Stimulated activated CD4-positive, alpha-beta T cell treated with anti-CD3 and anti-CD28 coated beads, TNF-alpha, amount 100 ng/mL, for 24 hours (primary cell): Measurements from ENCODE around the gene GMIP.
"Not testable (repeated sequence)": the region's sequence is repeated elsewhere in the genome, so short reads cannot be mapped to it uniquely, and the experiment has no call there.

Source experiments
- DNase-seq, 3 experiments: peaks; one replicate each; pipeline ENCODE4 v3.0.0-alpha.2; 2020; ENCODE audit warnings: low read depth in 3 of 3

GMIP gene, protein sequence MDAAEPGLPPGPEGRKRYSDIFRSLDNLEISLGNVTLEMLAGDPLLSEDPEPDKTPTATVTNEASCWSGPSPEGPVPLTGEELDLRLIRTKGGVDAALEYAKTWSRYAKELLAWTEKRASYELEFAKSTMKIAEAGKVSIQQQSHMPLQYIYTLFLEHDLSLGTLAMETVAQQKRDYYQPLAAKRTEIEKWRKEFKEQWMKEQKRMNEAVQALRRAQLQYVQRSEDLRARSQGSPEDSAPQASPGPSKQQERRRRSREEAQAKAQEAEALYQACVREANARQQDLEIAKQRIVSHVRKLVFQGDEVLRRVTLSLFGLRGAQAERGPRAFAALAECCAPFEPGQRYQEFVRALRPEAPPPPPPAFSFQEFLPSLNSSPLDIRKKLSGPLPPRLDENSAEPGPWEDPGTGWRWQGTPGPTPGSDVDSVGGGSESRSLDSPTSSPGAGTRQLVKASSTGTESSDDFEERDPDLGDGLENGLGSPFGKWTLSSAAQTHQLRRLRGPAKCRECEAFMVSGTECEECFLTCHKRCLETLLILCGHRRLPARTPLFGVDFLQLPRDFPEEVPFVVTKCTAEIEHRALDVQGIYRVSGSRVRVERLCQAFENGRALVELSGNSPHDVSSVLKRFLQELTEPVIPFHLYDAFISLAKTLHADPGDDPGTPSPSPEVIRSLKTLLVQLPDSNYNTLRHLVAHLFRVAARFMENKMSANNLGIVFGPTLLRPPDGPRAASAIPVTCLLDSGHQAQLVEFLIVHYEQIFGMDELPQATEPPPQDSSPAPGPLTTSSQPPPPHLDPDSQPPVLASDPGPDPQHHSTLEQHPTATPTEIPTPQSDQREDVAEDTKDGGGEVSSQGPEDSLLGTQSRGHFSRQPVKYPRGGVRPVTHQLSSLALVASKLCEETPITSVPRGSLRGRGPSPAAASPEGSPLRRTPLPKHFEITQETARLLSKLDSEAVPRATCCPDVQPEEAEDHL

DNA sequence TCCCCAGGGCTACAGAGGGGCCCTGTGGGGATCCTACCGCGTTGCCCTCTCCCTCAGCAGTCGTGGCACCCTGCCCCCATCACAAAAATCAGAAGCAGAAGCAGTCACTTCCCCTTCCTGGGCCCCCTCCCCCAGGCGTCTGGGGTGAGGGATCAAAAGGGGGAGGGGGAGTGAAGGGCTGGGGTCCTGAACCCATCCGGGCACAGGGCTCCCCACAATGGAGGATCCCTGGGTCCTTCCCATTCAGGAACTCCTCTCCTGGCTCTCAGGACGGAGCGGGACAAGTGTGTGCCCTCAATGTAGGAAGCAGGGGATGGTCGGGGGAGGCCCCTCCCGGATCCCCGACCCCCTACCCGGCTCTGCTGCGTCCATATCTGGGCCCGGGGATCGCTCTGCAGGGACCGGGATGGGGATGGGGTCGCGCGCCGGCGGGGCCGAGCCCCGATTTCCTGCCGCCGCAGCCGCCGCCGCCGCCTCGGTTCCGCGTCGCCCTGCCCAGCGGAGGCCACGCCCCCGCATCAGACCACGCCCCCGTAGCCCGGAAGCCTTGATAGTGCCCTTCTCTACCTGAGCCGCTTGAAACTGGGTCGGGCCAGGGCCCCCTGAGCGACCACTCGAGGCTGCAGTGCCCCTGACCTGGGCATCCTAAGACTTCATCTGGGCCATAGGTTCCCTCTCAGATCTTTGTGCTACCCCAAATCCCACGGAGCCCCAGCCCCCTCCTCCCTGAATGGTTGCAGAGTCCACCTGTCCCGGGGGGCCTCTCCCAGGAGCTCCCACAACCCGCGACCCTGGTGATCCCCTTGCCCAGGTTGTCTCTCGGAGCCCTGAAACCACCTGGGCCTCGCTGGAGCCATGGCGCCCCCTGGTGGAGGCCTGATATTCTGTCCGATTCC is at the start of gene GMIP:
Gene GMIP, minus strand, starts transcription at position 500 of the 896 bp plus-strand sequence. Its CDS starts 128 bp downstream, at position 372.
- DNase-seq, result peak; percentile 68 to 86 (median 73)

GRCh38 chr19:19691683-19692082 is 48.2 kb upstream of the GMIP start:
- no peak for DNase-seq

- DNase-seq, result not testable (repeated sequence)
Observed at GRCh38 chr19:19689023-19689422, 45.6 kb upstream of the GMIP start.

GRCh38 chr19:19687090-19687489 is 43.6 kb upstream of the GMIP start:
- DNase-seq, result no peak

DNA sequence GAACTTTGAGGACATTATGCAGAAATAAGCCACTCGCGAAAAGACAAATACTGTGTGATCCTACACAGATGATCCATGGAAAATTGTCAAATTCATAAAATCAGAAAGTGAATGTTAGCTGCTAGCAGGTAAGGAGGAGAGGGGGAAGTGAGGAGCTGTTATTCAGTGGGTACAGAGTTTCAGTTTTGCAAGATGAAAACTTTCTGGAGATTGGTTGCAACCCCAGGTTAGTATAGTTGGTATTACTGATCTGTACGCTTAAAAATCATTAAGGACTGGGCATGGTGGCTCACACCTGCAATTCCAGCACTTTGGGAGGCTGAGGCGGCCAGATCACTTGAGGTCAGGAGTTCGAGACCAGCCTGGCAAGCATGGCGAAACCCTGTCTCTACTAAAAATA is 43.1 kb upstream of the GMIP start:
- DNase-seq, result no peak

GRCh38 chr19:19686119-19686518 is 42.7 kb upstream of the GMIP start:
- DNase-seq, result not testable (repeated sequence)

GRCh38 chr19:19679176-19680073 is 36.0 kb upstream of the GMIP start:
- DNase-seq, result no peak

DNA sequence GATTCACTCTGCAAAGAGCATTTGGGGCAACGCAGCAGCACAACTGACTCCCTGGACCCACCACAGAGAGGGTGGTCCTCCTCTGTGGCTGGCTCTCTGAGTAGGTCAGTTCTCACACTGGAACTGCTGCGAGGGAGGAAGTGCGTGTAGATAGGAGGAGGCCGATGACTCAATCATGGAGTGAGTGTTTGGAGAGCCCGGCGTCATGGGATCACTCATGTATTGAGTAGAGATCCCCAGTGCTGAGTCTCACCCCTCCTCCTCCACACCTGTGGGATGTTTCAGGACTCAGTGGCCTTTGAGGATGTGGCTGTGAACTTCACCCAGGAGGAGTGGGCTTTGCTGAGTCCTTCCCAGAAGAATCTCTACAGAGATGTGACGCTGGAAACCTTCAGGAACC is 34.1 kb upstream of the GMIP start:
- no peak for DNase-seq

GRCh38 chr19:19674315-19674714 is 30.9 kb upstream of the GMIP start:
- DNase-seq, result no peak

GRCh38 chr19:19672816-19673215 is 29.4 kb upstream of the GMIP start:
- DNase-seq, result no peak

DNA sequence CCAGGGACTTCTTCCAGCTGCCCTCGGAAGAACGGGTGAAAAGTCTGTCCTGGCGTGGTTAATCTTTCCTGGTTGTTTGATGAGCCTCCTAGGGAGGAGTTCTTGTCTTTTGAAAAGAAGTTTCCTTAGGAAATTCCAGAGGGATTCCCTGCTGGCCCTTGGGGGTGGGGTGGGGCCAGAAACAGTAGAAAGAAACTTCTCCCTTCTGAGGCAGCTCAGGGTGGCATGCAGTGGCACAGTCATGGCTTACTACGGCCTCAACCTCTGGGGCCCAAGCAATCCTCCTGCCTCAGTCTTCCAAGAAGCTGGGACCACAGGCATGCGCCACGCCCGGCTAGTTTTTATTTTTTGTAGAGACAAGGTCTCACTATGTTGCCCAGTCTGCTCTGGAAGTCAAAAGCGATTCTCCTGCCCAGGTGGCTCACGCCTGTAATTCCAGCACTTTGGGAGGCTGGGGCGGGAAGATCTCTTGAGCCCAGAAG is 26.7 kb upstream of the GMIP start:
- DNase-seq, result no peak

GRCh38 chr19:19668230-19669012 is 25.0 kb upstream of the GMIP start, which contains the start of gene ZNF101:
TSS of gene ZNF101 (plus strand) at chr19:19668839. CDS start at chr19:19668964, 125 bp downstream.
- DNase-seq, result peak; percentile 92 to 97 (median 93)

GRCh38 chr19:19665420-19665948 is 22.0 kb upstream of the GMIP start:
- DNase-seq, result not testable (repeated sequence)

GRCh38 chr19:19663256-19664120 is 20.0 kb upstream of the GMIP start, which contains the start of gene ATP13A1:
TSS of gene ATP13A1 (minus strand) at chr19:19663676. CDS start at chr19:19663666, 10 bp downstream.
- DNase-seq, result peak; percentile 82 to 91 (median 86)

DNA sequence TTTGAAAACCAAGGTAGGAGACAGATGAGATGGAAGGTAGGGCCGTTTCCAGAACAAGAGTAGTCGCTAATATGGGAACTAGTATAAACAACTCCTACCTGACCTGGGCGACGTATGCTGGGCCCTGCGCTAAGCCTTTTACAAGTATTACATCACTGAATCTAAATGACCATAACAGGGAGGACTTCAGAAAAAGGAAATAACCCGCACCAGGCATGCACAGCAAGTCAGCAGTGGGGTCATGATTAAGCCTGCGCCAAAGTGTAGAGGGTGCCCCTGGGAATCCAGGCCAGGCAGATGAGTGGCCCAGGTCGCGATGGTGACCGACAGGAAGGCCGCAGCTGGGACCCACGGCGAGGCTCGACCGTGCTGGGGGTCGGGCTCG is 19.4 kb upstream of the GMIP start:
- DNase-seq, result no peak

- DNase-seq, result no peak
Observed at GRCh38 chr19:19662344-19662743, 18.9 kb upstream of the GMIP start.

- DNase-seq, result peak in 1 of 3 experiments; percentile 29
Observed at GRCh38 chr19:19661675-19662251, 18.3 kb upstream of the GMIP start.
